Renal pelvis (tissue), 4 donors: ENCODE data around the gene PDE11A. TPM values are rescaled to one million over a fixed set of nuclear protein-coding genes. Genes with fewer than 3 reads are reported as not detected.
"Not testable (repeated sequence)": the region's sequence is repeated elsewhere in the genome, so short reads cannot be mapped to it uniquely, and the experiment has no call there.

Experiments used
- DNase-seq: peaks from one replicate; pipeline ENCODE4 v3.0.0-alpha.2; 2013
- polyA plus RNA-seq, 3 donors: library from polyadenylated mRNA; unstranded; fragments of 120-200 nt; gene quantifications; one replicate each; pipeline ENCODE4 v1.2.1, GENCODE V29; 2013; ENCODE audit not compliant: insufficient read length in 3 of 3

PDE11A gene
- polyA plus RNA-seq, 3 donors, result 6.9 to 8.8 (median 8.3) TPM

GRCh38 chr2:177885828-177886466 lies 186.6 kb downstream of the PDE11A start:
- DNase-seq, result no peak

- no peak for DNase-seq
Observed at GRCh38 chr2:177883177-177883576, 189.4 kb downstream of the PDE11A start.

GRCh38 chr2:177882501-177882900 lies 190.1 kb downstream of the PDE11A start:
- no peak for DNase-seq

GRCh38 chr2:177881921-177882320 lies 190.7 kb downstream of the PDE11A start:
- no peak for DNase-seq

GRCh38 chr2:177881008-177881747 lies 191.4 kb downstream of the PDE11A start:
- DNase-seq, result no peak

GRCh38 chr2:177880285-177880684 lies 192.3 kb downstream of the PDE11A start:
- no peak for DNase-seq

- no peak for DNase-seq
Observed at GRCh38 chr2:177876950-177877349, 195.6 kb downstream of the PDE11A start.

- no peak for DNase-seq
Observed at GRCh38 chr2:177874686-177875085, 197.9 kb downstream of the PDE11A start.

GRCh38 chr2:177873915-177874314 lies 198.7 kb downstream of the PDE11A start:
- no peak for DNase-seq

- DNase-seq, result no peak
Observed at GRCh38 chr2:177872286-177872685, 200.3 kb downstream of the PDE11A start.

- no peak for DNase-seq
Observed at GRCh38 chr2:177869912-177870311, 202.7 kb downstream of the PDE11A start.

GRCh38 chr2:177869209-177869608 lies 203.4 kb downstream of the PDE11A start:
- no peak for DNase-seq

GRCh38 chr2:177868806-177869205 lies 203.8 kb downstream of the PDE11A start:
- no peak for DNase-seq

GRCh38 chr2:177857538-177857937 lies 215.0 kb downstream of the PDE11A start:
- no peak for DNase-seq

- DNase-seq, result no peak
Observed at GRCh38 chr2:177852389-177852788, 220.2 kb downstream of the PDE11A start.

GRCh38 chr2:177843188-177843587 lies 229.4 kb downstream of the PDE11A start:
- DNase-seq, result no peak

- DNase-seq, result no peak
Observed at GRCh38 chr2:177842243-177842642, 230.3 kb downstream of the PDE11A start.

GRCh38 chr2:177835418-177836204 lies 237.0 kb downstream of the PDE11A start:
- not testable (repeated sequence) for DNase-seq

GRCh38 chr2:177832611-177833433 lies 239.8 kb downstream of the PDE11A start:
- DNase-seq, result no peak

- DNase-seq, result no peak
Observed at GRCh38 chr2:177830881-177831386, 241.6 kb downstream of the PDE11A start.

GRCh38 chr2:177828557-177828956 lies 244.0 kb downstream of the PDE11A start:
- DNase-seq, result no peak

- DNase-seq, result no peak
Observed at GRCh38 chr2:177826897-177827296, 245.7 kb downstream of the PDE11A start.
